CD4-positive, alpha-beta T cell treated with Interleukin-17A for 1 hour (primary cell): Measurements from ENCODE around the gene TMEM45A.
"Not testable (repeated sequence)": the region's sequence is repeated elsewhere in the genome, so short reads cannot be mapped to it uniquely, and the experiment has no call there.

Source experiments
- DNase-seq: peaks from one replicate; pipeline ENCODE4 v3.0.0-alpha.2; 2020

Gene TMEM45A

GRCh38 chr3:100492059-100493006 is at the start of gene TMEM45A:
Gene TMEM45A, plus strand, starts transcription at chr3:100492619. Its CDS starts 62,593 bp downstream, at chr3:100555212.
- peak; percentile 81 for DNase-seq

GRCh38 chr3:100443690-100444089 is 48.7 kb upstream of the TMEM45A start:
- DNase-seq, result no peak

GRCh38 chr3:100447067-100447466 is 45.4 kb upstream of the TMEM45A start:
- DNase-seq, result not testable (repeated sequence)

GRCh38 chr3:100448079-100448478 is 44.3 kb upstream of the TMEM45A start:
- DNase-seq, result no peak

- no peak for DNase-seq
Observed at GRCh38 chr3:100449214-100449613, 43.2 kb upstream of the TMEM45A start.

- DNase-seq, result no peak
Observed at GRCh38 chr3:100454677-100455076, 37.7 kb upstream of the TMEM45A start.

GRCh38 chr3:100455841-100456550 is 36.4 kb upstream of the TMEM45A start:
- DNase-seq, result no peak

- DNase-seq, result no peak
Observed at GRCh38 chr3:100456745-100457144, 35.7 kb upstream of the TMEM45A start.

- DNase-seq, result no peak
Observed at GRCh38 chr3:100457811-100458210, 34.6 kb upstream of the TMEM45A start.

- DNase-seq, result no peak
Observed at GRCh38 chr3:100458814-100459213, 33.6 kb upstream of the TMEM45A start.

- DNase-seq, result peak; percentile 29
Observed at GRCh38 chr3:100463002-100463401, 29.4 kb upstream of the TMEM45A start.

- DNase-seq, result no peak
Observed at GRCh38 chr3:100463646-100464155, 28.7 kb upstream of the TMEM45A start.

- DNase-seq, result no peak
Observed at GRCh38 chr3:100465892-100466777, 26.3 kb upstream of the TMEM45A start.

- no peak for DNase-seq
Observed at GRCh38 chr3:100467133-100467532, 25.3 kb upstream of the TMEM45A start.

- no peak for DNase-seq
Observed at GRCh38 chr3:100468676-100469075, 23.7 kb upstream of the TMEM45A start.

- no peak for DNase-seq
Observed at GRCh38 chr3:100470951-100471350, 21.5 kb upstream of the TMEM45A start.

- DNase-seq, result no peak
Observed at GRCh38 chr3:100471444-100471843, 21.0 kb upstream of the TMEM45A start.

- not testable (repeated sequence) for DNase-seq
Observed at GRCh38 chr3:100477851-100478360, 14.5 kb upstream of the TMEM45A start.

GRCh38 chr3:100478521-100478920 is 13.9 kb upstream of the TMEM45A start:
- DNase-seq, result not testable (repeated sequence)

GRCh38 chr3:100480081-100480480 is 12.3 kb upstream of the TMEM45A start:
- no peak for DNase-seq

GRCh38 chr3:100482176-100482575 is 10.2 kb upstream of the TMEM45A start:
- DNase-seq, result no peak

GRCh38 chr3:100483529-100483928 is 8.9 kb upstream of the TMEM45A start:
- DNase-seq, result no peak
